Umbilical cord (tissue), 2 donors: ENCODE results near the gene ATP8A1. TPM values are rescaled to one million over a fixed set of nuclear protein-coding genes. Genes with fewer than 3 reads are reported as not detected.
"Not testable (repeated sequence)": the region's sequence is repeated elsewhere in the genome, so short reads cannot be mapped to it uniquely, and the experiment has no call there.

Experiments
- DNase-seq: peaks from one replicate; pipeline ENCODE4 v3.0.0-alpha.2; 2015; ENCODE audit warnings: low spot score
- total RNA-seq: library from RNA; depleted of rRNA; stranded (reverse); fragments of >200 nt; gene quantifications from one replicate; pipeline ENCODE4 v1.2.3, GENCODE V29; 2014; ENCODE audit warnings: low replicate concordance; ENCODE audit not compliant: insufficient read depth

Gene ATP8A1
- 14.7 TPM for total RNA-seq

- peak; percentile 95 for DNase-seq
These were observed at the start of gene ATP8A1 for GRCh38 chr4:42656944-42657792. TSS of gene ATP8A1 (minus strand) at chr4:42657105. CDS start at chr4:42656873, 232 bp downstream.

- DNase-seq, result no peak
These were observed 49.2 kb upstream of the ATP8A1 start for GRCh38 chr4:42706086-42706485.

DNA sequence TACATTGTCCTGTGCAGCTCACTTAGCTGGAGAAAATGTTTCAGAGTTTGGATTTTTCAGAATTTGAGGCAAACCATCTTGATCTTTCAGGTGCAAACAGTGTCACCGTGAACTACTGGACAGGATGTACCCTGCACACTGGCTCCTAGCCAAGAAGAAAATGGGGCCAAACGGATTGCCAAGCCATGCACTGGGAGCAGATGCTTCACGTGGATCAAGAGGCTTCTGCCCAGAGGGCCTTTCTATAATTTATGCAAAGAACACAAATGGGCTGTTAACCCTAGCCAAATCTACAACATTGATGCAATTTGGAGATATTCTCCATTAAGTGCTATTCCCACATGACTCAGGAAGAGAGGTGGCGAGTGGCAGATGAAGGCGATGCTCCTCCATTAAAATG, 46.9 kb upstream of the ATP8A1 start:
- DNase-seq, result no peak

DNA sequence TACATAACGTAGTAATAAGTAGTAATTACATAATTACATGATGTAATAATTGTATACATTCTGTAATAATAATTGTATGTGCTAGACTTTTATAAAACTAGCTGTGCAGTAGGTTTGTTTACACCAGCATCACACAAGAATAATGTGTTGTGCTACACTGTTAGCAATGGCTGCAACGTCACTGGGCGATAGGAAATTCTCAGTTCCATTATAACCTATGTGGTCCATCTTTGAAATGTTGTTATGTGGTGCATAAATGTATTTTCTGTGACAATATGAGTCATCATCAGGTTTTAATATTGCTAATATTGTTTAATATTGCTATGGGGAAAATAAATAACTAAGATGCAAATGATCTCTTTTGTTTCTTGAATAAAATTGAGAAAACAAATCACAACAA, 46.0 kb upstream of the ATP8A1 start:
- no peak for DNase-seq

DNA sequence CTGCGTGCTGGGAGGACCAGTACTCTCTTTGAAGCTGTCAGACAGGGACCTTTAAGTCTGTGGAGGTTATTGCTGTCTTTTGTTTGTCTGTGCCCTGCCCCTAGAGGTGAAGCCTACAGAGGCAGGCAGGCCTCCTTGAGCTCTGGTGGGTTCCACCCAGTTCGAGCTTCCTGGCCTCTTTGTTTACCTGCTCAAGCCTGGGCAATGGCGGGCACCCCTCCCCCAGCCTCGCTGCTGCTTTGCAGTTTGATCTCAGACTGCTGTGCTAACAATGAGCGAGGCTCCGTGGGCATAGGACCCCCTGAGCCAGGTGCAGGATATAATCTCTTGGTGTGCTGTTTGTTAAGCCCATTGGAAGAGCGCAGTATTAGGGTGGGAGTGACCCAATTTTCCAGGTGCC, 44.9 kb upstream of the ATP8A1 start:
- not testable (repeated sequence) for DNase-seq

GRCh38 chr4:42690537-42690936, 33.6 kb upstream of the ATP8A1 start:
- DNase-seq, result no peak

DNA sequence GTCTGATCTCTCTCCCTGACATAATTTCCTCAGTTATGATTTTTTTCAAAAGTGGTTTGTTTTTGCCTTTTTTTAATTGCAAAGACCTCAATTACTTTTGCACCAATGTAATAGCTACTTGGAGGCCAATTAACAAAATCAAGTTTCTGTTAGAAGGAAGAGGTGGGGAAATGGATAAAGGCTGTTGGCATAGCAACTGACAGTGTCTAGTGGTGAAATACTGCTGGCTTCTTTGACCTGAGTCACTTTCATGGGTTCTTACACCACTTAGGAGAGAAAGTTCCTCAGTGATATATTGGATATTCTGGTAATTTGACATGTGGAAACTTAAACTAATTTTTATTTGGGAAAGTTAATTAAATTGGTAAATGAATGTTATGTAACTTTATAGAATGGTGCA, 26.5 kb upstream of the ATP8A1 start:
- DNase-seq, result no peak

- DNase-seq, result no peak
These were observed 21.6 kb upstream of the ATP8A1 start for GRCh38 chr4:42678512-42678911.

- DNase-seq, result peak; percentile 26
These were observed 19.4 kb upstream of the ATP8A1 start for GRCh38 chr4:42676066-42676951.

GRCh38 chr4:42673082-42673425, 16.1 kb upstream of the ATP8A1 start:
- peak; percentile 42 for DNase-seq

DNA sequence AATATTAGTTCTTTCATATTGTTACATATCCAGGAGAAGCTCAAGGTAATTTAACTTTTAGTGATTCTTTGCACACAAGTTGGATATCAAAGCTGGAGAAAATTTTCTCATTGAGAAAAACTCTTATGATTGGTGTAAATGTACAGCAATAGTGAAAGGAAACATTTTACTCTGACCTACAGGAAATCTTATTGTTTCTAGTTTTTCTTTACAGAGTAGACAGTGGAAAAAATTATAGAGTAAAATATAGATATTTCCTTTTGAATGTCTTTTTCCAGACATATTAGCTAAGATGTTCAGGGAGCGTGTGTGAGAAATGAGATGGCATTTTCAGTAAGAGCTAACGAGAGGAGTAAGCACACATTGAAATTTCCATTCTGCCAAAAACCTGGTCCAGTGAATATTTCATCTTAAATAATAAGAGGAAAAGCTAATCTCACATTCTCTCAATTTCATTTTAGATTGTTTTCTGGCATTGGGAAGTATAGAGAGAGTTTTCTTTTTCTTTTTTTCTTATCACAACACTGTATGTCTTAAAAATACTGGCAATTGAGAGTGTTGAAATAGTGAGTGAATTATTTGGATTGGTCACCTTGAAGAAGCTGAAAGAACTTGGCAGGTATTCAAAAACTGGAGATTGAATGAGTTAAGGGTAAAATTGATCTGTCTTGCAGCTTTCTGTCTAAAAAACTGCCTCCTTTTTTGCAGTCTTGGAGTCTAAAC, 15.6 kb upstream of the ATP8A1 start:
- no peak for DNase-seq

DNA sequence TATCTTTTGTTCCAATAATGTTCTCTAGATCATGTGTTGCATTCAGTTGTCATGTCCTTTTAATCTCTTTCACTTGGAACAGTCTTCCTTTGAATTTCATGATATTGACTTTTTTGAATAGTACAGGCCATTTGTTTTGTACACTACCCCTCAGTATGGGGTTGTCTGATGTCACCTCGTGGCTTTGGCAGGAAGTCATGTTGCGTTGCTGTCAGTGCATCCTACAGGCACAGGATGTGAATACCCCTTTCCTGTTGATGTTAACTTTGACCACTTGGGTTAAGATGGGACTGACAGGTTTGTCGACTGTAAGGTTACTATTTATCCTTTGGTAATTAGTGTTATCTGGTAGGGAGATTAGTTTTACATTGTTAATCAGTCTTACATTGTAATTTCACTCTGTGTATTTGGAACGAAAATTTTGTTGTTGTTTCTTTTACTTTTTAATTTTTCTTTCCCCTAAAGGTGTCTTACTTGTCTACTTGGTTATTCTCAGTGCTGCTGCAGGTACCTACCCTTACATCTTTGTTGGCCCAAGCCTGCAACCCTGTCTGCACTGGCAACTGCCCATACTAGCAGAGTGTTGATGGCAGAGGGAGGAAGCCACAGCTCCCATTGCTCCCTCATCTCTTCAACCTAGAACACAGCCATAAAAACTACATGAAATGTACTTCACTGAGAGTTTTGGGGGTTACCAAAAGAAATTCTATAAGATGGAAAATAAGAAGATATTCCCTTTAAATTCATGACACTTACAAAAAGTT, 14.7 kb upstream of the ATP8A1 start:
- no peak for DNase-seq

GRCh38 chr4:42658261-42658660, 1.4 kb upstream of the ATP8A1 start:
- DNase-seq, result no peak

- no peak for DNase-seq
These were observed 294 bp downstream of the ATP8A1 start for GRCh38 chr4:42656679-42656943.

DNA sequence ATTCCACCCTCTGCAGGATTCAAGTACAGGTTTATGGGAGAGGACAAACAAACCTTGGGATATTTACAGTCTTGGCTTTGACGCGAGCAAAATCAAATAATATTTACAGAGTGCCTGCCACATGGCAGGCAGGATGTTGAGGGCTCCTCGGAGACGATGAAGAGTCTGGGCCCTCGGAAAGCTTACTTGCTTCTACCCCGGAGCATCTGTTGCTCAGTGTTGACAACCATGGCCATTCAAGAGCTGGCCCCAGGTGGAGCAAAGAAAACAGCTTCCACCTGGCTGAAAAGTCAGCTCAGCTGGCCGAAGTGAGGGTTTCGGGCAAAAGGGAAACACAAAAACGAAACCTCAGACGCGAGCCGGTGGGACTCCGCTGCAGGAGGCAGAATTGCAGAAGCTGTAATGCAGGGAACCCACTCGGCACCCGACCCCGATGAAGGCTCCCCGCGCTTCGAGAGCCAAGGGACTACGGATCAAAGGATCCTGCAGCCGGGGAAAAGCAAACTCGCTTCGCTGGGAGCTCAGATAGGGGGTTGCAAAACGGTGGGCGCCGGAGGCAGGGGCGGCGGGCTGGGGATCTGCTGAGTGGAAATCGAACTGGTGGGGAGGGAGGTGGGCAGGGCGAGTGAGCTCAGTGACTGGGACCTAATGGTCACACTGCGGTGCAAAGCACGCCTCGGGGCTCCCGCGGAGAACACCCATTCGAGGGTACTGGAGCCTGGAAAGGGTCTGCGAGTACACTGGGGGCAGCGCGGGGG, 805 bp downstream of the ATP8A1 start:
- peak; percentile 10 for DNase-seq

DNA sequence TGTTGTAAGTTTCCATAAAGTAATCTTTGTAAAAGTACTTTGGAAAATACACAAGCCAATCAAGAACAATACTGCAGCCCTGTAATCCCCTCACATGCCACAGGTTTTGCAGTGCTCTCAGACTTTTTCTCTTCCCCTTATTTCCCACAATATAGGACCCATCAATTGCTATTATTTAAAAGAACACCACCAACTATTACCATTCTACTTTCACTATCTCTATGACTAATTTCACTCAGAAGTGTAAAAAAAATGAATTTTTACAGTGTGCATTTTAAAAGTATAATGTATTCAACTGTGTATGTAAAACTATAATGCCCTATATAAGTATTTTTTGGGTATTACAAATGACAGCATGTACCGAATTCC, 1.7 kb downstream of the ATP8A1 start:
- no peak for DNase-seq

GRCh38 chr4:42654631-42655268, 2.2 kb downstream of the ATP8A1 start:
- no peak for DNase-seq

GRCh38 chr4:42653626-42654560, 3.0 kb downstream of the ATP8A1 start:
- no peak for DNase-seq
